ENCODE data around the gene PTPRN2.
"Not testable (repeated sequence)": the region's sequence is repeated elsewhere in the genome, so short reads cannot be mapped to it uniquely, and the experiment has no call there.

PTPRN2 gene

DNA sequence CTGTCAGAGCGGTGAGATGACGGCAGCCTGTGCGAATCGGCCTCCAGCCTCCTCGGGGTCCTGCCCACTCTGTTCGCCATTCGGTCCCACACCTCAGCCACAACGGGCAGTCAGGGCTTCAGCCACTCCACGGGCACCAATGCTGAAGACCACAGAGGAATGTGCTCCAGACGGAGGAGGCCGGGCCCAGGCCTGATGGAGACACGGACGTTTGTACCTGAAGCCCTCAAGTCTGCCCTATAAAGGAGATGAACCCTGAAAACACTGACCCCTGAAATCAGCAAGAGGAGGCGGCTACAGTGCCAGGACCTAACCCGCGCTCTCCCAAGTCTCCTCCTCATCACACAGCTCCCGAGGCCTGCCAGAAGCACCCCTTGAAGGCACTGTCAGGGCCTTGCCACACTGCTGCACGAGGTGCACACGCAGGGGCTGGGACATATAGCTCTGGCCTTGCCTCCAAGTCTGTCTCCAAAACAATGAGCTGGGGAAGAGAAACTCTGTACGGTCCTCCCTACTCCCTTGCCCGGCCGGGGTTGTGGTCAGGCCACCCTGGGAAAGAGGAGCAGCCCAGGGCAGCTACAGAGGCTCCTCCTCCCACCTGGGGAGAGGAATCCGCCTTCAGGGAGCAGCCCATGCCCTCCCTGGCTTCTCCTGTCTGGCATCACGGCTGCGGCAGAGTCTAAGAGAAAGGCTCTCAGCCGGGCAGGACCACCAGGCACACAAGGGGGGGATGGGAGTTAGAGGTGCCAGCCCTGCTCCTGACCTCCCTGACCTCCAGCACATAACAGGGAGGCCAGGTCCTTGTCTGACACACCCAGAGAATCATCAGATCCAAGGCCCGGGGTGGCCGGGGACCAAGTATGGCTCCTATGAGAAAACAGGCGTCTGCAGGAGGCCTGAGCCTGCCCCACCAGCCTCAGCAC is 310.1 kb downstream of the PTPRN2 start:
- no peak for DNase-seq (ENCODE audit: low read depth)

DNA sequence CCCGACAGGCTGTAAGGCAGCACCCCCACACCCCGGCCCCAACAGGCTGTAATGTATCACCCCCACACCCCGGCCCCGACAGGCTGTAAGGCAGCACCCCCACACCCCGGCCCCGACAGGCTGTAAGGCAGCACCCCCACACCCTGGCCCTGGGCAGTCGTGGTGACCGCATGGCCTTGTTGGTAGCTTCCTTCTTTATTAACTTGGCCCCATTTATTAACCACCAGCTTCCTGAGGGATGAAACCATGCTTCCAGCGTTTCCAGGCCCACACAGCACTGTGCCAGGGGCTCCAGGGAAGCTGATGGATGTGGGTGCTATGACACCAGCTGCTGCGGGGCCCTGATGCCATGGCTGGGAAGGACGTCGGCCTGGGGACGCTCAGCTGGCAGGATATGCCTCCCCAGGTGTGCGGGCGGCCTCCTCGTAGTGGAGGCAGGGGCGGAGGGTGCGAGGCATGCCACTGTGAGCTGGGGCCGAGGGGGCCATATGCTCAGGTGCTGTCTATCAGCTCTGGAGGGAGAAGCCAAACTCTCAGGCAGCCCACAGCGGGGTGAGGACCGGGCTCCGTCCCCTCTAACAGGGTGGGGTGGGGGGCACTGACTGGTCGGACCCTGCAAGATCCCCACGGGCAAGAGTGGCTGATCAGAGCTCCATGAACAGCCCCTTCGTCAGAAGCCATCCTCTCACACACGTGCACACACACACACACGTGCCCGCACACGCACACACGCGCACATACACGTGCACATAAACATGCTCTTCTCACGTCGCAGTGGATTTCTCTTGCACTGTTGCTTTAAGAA is 311.0 kb downstream of the PTPRN2 start:
- DNase-seq (ENCODE audit: low read depth), result no peak

DNA sequence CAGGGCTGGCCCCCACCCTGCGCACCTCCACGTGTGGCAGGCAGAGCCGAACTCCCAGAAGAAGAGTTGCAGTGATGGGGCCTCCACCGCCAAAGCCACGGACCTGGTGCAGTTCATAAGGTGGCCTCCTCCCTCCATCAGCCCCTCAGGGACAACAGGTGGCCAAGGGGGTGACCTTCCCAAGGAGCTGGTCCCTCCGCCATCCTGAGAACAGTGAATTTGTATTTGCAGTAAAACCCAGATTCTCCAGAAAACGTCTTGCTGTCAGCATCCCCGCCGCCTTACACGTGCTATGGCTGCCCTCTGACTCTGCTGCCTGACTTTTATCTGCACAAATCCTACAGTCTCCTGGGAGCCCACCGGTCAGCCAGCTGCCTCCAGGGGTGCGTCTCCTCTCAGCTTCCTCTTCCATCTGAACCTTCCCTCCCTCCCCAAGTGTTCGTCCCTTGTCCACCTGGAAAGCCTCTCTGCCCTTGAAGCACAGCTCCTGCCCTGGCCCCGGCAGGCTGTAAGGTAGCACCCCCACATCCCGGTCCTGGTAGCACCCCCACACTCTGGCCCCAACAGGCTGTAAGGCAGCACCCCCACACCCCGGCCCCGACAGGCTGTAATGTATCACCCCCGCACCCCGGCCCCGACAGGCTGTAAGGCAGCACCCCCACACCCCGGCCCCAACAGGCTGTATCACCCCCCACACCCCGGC is 311.8 kb downstream of the PTPRN2 start:
- no peak for DNase-seq (ENCODE audit: low read depth)

DNA sequence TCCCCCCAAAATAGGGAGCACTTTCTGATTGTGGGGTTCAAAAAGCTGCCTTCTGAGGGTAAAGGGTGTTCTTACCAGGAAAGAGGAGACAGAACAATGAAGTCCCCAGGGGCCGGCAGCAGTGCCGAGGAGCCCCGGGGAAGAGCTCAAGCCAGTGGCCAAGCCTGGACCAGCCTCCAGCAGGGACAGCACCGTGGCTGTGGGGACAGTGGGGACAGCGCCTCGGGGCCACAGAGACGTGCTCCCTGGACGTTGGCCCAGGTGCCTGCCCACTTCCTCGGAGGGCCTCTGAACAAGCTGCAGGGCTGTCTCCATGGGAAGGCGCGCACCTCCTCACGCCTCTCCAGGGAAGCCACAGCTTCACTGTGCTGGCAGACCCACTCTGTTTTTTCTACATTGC is 312.6 kb downstream of the PTPRN2 start:
- DNase-seq (ENCODE audit: low read depth), result no peak

DNA sequence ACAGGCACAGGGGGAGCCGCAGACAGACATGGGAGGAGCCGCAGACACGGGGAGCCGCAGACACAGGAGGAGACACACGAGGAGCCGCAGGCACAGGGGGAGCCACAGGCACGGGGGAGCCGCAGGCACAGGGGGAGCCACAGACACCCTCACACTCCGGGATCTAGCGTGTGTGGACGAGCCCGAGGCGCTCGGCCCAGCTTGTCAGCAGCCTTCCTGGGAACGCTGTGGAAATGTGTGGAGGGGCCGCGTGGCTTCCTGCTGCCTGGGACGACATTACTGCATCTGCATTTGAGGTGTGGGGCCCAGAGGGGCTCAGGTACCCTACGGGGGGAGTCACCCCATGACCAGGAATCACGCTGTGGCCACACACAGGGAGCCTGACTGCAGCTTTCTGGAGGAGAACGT is 313.2 kb downstream of the PTPRN2 start:
- DNase-seq (ENCODE audit: low read depth), result no peak

DNA sequence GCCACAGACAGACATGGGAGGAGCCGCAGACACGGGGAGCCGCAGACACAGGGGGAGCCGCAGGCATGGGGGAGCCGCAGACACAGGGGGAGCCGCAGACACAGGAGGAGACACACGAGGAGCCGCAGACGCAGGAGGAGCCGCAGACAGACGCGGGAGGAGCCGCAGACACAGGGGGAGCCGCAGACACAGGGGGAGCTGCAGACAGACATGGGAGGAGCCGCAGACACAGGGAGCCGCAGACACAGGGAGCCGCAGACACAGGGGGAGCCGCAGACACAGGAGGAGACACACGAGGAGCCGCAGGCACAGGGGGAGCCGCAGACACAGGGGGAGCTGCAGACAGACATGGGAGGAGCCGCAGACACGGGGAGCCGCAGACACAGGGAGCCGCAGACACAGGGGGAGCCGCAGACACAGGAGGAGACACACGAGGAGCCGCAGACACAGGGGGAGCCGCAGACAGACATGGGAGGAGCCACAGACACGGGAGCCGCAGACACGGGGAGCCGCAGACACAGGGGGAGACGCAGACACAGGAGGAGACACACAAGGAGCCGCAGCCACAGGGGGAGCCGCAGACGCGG is 313.8 kb downstream of the PTPRN2 start:
- DNase-seq (ENCODE audit: low read depth), result not testable (repeated sequence)

DNA sequence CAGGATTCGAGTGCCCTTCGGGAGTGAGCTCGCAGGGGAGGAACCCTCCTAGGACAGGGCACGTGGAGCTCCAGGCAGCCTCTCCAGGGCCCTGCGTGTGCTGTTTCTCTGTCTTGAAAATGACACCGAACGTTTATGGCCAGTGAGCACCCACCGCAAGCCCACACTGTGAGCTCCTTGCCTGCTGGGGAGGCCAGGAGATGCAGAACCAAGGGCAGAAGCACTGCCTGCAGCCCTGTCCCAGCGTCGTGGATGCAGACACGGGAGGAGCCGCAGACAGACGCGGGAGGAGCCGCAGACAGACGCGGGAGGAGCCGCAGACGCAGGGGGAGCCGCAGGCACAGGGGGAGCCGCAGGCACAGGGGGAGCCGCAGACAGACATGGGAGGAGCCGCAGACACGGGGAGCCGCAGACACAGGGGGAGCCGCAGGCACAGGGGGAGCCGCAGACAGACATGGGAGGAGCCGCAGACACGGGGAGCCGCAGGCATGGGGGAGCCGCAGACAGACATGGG is 314.4 kb downstream of the PTPRN2 start:
- no peak for DNase-seq (ENCODE audit: low read depth)

DNA sequence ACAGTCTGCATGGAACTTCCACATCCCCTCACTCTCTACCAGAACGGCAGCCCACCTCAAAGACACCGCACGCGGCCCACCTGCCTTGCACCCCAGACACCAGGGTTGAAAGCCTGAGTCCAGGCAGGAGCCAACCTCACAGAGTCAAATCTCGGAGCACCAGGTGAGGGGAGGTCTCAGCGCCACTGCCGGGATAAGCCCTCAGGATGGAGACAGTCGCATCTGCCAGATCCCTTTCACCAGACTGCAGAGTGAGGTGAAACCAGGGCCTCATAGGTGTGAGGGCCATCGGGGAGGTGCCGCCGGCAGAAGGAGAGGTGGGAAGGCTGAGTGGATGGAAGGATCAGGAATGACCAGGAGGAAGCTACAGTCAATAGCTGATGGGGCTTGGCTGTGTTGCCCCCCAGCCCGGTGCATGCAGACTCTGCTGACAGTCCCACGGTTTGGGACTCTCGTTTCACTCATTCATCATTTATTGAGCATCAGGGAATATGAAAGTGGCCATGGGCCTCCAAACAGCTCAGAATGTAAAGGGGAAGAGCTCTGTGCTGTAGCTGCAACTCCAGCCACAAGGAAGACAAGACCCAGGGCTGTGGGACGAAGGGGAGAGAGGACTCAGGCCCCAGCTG is 315.0 kb downstream of the PTPRN2 start:
- no peak for DNase-seq (ENCODE audit: low read depth)

DNA sequence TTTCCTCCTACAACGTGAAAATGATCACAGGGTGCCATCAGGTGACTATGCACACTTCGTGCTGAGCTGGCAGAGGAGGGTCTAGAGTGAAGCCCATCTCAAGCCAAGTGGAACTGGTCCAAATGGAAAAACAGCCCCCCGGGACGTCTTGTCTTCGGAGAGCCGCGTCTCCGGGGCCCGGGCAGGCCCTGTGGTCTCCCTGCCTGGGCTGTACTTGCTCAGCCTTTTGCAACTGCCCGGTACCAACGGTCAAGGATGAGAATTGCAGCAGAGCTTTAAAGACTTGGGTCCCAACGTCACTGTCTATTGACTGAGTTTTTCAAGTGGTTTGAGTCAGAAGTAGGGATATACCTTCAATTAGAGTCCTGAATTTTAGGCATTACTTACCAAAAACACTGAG is 315.5 kb downstream of the PTPRN2 start:
- DNase-seq (ENCODE audit: low read depth), result no peak

DNA sequence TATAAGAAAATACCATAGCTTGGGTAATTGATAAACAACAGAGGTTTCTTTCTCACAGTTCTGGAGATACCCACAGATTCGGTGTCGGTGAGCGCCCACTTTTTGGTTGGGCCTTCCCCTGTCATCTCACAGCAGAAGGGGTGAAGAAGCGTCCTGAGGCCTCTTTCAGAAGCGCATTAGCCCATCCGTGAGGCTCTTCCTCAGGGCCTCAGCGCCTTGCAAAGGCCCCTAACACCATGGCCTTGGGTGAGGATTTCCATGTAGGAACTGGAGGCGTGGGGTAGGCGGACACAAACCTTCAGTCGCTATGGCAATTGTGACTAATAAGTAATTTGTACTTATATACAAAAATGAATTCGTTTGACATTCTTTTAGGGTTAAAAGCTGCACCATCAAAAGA is 316.0 kb downstream of the PTPRN2 start:
- no peak for DNase-seq (ENCODE audit: low read depth)

DNA sequence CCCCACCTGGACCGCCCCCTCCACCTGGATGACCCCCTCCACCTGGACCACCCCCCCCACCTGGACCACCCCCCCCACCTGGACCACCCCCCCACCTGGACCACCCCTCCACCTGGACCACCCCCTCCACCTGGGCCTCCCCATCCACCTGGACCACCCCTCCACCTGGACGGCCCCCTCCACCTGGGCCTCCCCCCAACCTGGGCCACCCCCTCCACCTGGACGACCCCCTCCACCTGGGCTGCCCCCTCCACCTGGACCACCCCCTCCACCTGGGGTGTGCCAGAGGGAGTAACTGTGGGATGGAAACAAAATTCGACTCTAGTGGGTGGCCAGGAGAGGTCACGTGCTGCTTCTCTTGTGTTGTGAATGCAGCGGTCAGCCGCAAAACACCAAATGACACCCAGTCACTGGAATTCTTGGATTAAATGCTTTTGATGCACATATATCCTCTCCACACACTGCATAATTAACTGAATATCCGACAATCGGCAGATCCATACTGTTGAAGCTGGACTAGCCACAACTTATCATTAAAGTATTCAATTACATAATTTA is 316.7 kb downstream of the PTPRN2 start:
- no peak for DNase-seq (ENCODE audit: low read depth)

DNA sequence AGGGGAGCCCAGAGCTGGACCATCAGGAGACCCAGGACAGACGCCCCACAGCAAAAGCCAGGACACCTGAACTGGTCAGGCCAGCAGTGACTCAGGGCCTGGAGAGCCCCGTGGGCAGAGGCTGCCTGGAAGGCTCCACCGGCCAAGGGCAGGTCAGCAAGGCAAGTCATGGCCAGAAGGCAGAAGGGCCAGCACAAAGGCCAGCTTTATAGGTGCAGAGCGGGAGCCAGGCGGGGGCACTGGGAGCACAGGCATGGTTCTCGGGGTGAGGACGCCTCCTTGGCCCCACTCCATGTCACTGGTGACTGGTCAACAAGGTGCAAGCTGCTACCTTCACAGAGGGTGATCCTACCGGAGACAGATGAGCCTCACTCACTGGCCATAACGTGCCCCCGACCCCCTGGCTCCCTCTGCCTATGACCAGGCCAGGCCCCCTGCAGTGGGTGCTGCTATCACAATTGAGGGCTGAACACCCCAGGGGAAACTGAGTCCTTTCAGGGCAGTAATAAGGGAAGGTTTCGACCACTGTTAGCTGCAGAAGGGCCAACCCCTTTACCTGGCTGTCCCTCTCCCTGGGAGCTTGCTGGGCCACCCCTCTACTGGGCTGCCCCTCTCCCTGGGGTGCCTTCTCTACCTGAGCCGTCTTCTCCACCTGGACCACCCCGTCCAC is 317.4 kb downstream of the PTPRN2 start:
- no peak for DNase-seq (ENCODE audit: low read depth)

DNA sequence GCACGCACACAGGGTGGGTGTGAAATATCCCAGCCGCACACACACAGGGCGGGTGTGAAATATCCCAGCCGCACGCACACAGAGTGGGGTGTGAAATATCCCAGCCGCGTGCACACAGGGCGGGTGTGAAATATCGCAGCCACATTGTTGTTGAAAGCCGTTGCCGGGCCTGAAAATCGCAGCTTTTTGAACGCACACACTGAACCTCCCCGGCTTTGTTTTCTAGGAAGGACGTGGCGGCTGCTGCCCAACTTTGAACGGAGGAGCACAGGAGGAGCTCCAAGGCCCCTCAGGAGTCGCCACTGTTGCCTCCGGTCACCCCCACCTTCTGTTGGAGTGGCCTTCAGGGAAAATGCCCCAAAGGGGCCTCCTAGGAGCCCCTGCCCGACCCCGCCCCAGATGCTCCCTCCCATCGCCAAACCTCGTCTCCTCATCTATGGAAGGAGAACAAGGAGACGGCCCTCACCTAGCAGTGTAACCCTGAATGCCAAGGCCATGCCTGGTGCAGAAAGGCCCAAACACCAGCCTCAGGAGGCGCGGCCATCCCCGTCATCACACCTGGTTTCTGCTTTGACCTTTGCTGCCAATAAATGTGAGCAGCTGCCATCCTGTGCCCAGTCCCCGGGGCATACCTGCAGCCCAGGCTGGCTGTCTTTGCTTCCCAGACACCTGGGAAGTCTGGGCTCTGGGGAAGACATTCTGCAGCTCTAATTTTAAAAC is 318.6 kb downstream of the PTPRN2 start:
- DNase-seq (ENCODE audit: low read depth), result no peak

DNA sequence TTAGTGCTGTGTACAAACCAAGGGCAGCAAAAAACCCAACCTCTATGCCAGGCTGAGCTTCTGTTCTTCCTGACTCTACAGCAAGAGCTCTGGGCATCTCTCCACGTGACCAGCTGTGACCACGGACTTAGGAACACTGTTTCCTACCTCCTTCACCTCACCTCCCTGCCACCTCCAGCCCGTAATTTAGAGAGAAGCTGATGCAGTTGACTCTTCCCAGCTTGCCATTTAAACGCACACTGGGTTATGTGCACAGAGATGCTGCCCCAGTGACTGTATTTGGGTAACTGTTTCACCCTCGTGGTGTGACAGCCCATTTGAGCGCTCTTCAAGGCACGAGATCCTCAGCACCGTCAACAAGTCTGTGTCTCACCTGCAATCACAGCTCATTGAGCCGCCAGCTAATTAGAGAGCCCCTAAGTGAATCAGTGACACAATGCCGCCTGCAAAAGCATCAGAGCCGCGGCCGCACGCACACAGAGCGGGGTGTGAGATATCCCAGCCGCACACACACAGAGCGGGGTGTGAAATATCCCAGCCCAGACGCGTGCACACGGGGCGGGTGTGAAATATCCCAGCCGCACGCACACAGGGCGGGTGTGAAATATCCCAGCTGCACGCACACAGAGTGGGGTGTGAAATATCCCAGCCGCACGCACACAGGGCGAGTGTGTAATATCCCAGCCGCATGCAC is 319.7 kb downstream of the PTPRN2 start:
- no peak for DNase-seq (ENCODE audit: low read depth)

DNA sequence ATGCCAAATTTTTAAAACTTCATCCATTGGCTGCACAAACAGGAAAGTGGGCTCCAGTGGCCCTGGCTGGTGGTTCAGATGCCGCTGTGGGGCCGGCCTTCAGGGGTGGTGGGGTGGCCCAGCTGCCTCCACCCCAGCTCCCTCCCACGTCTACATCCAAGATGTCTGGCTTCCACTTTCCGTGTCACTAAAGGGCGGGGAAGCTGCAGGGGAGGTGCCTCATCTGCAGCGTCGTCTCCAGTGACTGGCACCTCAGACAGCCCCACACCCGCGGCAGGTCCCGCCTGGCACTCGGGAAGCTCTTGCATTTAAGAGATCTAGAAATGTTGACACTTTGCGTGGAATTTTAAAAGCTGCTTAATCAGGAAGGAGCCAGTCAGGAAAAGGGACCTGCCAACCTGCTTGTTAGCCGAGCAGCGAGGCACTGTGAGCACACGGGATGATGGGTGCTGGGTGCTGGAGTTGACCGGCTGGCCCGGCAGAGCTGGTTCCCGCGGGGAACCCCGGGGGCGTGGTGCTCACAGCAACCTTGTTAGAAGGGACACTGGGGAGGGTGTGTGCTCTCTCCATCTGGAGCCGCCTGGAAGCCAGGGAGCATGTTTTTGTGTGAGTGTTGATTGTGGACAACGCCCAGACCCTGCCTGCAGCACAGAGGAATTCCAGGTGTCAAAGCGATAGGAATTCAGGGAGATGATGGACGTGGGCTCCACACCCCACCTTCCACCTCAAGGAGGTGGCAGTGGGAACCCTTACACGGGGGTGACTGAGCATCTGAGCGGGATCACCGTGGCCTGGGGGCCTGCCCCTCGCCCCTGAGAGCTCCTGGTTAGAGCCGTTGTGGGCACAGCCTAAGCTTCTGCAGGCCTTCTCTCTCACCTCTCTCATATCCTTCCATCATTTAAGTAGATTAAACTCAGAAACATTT is 320.5 kb downstream of the PTPRN2 start:
- DNase-seq (ENCODE audit: low read depth), result no peak

DNA sequence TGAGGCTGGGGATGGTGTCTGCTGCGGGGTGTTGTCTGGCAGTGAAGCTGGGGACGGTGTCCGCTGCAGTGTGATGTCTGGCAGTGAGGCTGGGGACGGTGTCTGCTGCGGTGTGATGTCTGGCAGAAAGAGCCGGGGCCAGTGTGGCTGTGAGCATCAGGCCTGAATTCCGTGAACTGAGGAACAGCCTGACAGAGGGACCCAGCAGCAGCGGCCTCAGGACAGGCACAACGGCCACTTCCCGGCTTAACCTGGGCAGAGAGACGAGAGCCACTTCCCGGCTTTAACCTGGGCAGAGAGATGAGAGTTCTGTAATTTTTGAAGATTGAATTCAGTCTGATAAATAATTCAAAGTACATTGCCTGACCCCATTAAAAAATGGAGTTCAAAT is 321.2 kb downstream of the PTPRN2 start:
- DNase-seq (ENCODE audit: low read depth), result no peak

DNA sequence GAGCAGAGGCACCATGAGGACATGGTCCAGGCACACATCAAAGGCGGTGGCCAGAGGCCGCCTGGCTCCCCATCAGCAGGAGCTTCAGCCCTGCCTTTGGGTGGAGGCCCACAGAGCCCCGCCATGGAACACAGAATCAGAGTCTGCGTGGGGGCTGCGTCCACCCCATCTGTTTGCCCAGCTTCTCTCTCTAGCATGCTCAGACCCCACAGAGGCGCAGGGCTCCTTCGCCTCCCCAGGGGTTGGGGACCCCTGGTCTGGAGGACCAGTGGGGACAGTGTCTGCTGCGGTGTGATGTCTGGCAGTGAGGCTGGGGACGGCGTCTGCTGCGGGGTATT is 321.9 kb downstream of the PTPRN2 start:
- DNase-seq (ENCODE audit: low read depth), result no peak

Data from stimulated activated CD8-positive, alpha-beta memory T cell treated with anti-CD3 and anti-CD28 coated beads, Interleukin-15, amount 100 ng/mL, for 24 hours (primary cell).